ENCODE data around the gene DBT.

- TF ChIP-seq EZH2 (IDR thresholded peaks at IDR 0.05) (no peak), POLR2AphosphoS5 (IDR thresholded peaks at IDR 0.05; ENCODE audit: borderline replicate concordance, low read depth, low read length) (no peak)
Observed at GRCh38 chr1:100137602-100138001, 112.0 kb downstream of the DBT start.
